SK-N-SH (cell line): ENCODE data around the gene UHMK1. TPM values are rescaled to one million over a fixed set of nuclear protein-coding genes. Genes with fewer than 3 reads are reported as not detected.

Experiments
- CTCF ChIA-PET: fragments of 300-600, 350-600 bp; formaldehyde crosslinking; extraction: SDS; loops from one replicate; lab custom pipeline; 2021; lab: Yijun Ruan, JAX
- POLR2A ChIA-PET: fragments of 350-600 bp; sonication (Branson Sonifier 250); formaldehyde crosslinking; extraction: SDS; loops from one replicate; lab custom pipeline; 2020; ENCODE audit warnings: antibody characterized with exemption, inconsistent platforms; lab: Yijun Ruan, JAX
- DNase-seq: peaks from one replicate; pipeline ENCODE4 v3.0.0; 2012
- H2AFZ ChIP-seq: fragments of 200-600 bp; sonication (generic); 2 replicates; pipeline ENCODE4 v1.8.1; 2016; ENCODE audit warnings: antibody characterized with exemption, mild to moderate bottlenecking, low read depth
- H3F3A ChIP-seq: fragments of 200-600 bp; sonication (generic); replicated peaks from 2 replicates; pipeline ENCODE3; 2016; ENCODE audit warnings: antibody characterized with exemption, mild to moderate bottlenecking; ENCODE audit not compliant: insufficient read depth
- H3K27ac ChIP-seq, 2 experiments: fragments of 200-500 bp in 1 of 2; fragments of 200-600 bp in 1 of 2; sonication (Bioruptor generic) in 1 of 2; sonication (generic), shearing (Covaris generic) in 1 of 2; 2 replicates each; pipeline versions ENCODE4 v1.5.1 to v1.6.1; 2014 to 2016; ENCODE audit warnings: low read depth in 2 of 2, inconsistent platforms in 1 of 2, low read length in 1 of 2, mild to moderate bottlenecking in 1 of 2, mixed read lengths in 1 of 2
- H3K27me3 ChIP-seq: fragments of 200-600 bp; sonication (generic), shearing (Covaris generic); 2 replicates; pipeline ENCODE4 v1.6.1; 2016; ENCODE audit warnings: mixed run types; ENCODE audit not compliant: insufficient read depth
- H3K36me3 ChIP-seq, 2 experiments: fragments of 200-500 bp in 1 of 2; fragments of 200-600 bp in 1 of 2; sonication (Bioruptor generic) in 1 of 2; sonication (generic) in 1 of 2; replicated peaks in 1 of 2; 2 replicates each; pipeline versions ENCODE3 to v1.5.1; 2014 to 2016; ENCODE audit warnings: low read length in 1 of 2, mild to moderate bottlenecking in 1 of 2; ENCODE audit not compliant: insufficient read depth in 2 of 2, control insufficient read depth in 1 of 2
- H3K4me1 ChIP-seq, 2 experiments: fragments of 200-500 bp in 1 of 2; fragments of 200-600 bp in 1 of 2; sonication (Bioruptor generic) in 1 of 2; sonication (generic), shearing (Covaris generic) in 1 of 2; 2 replicates each; pipeline versions ENCODE4 v1.5.1 to v1.6.1; 2014 to 2016; ENCODE audit warnings: low read depth in 1 of 2, low read length in 1 of 2, mixed run types in 1 of 2; ENCODE audit not compliant: insufficient read depth in 2 of 2, control insufficient read depth in 1 of 2
- H3K4me2 ChIP-seq: fragments of 200-600 bp; sonication (generic), shearing (Covaris generic); 2 replicates; pipeline ENCODE4 v1.6.1; 2017; ENCODE audit warnings: mixed run types
- H3K4me3 ChIP-seq, 2 experiments: fragments of 200-500 bp in 1 of 2; fragments of 200-600 bp in 1 of 2; sonication (Bioruptor generic) in 1 of 2; sonication (generic), shearing (Covaris generic) in 1 of 2; 2 replicates each; pipeline versions ENCODE4 v1.5.1 to v1.8.1; 2014 to 2016; ENCODE audit warnings: low read depth in 2 of 2, inconsistent platforms in 1 of 2, low read length in 1 of 2, mild to moderate bottlenecking in 1 of 2, mixed read lengths in 1 of 2, moderate library complexity in 1 of 2
- H3K79me2 ChIP-seq: fragments of 200-600 bp; sonication (generic); 2 replicates; pipeline ENCODE4 v1.8.1; 2017; ENCODE audit warnings: mild to moderate bottlenecking; ENCODE audit not compliant: insufficient read depth
- H3K9ac ChIP-seq: fragments of 200-600 bp; sonication (generic); 2 replicates; pipeline ENCODE4 v1.6.1; 2017; ENCODE audit warnings: mixed run types
- H3K9me2 ChIP-seq: fragments of 200-600 bp; sonication (generic); 2 replicates; pipeline ENCODE4 v1.6.1; 2017; ENCODE audit warnings: mixed run types
- H3K9me3 ChIP-seq: fragments of 200-600 bp; sonication (generic); 2 replicates; pipeline ENCODE4 v1.6.1; 2017; ENCODE audit warnings: mixed run types, mild to moderate bottlenecking, moderate library complexity
- H4K20me1 ChIP-seq: fragments of 200-600 bp; sonication (generic); 2 replicates; pipeline ENCODE4 v1.6.1; 2017; ENCODE audit warnings: mild to moderate bottlenecking, mixed run types; ENCODE audit not compliant: insufficient read depth
- CHD2 ChIP-seq: fragments of 150-350 bp; IDR thresholded peaks from 2 replicates; pipeline ENCODE4 v1.6.1; 2018; ENCODE audit warnings: low read length; ENCODE audit not compliant: partially characterized antibody
- EP300 ChIP-seq, 2 experiments: IDR thresholded peaks; 2 replicates each; pipeline versions ENCODE4 v1.4.0 to v1.6.1; 2012; ENCODE audit warnings: borderline replicate concordance in 1 of 2, low read depth in 1 of 2, low read length in 1 of 2
- FOSL2 ChIP-seq: IDR thresholded peaks from 2 replicates; pipeline ENCODE4 v1.4.0; 2012; ENCODE audit warnings: low read depth, mild to moderate bottlenecking, moderate library complexity, borderline replicate concordance
- FOXJ3 ChIP-seq: sonication (generic); formaldehyde crosslinking; IDR thresholded peaks from 2 replicates; pipeline ENCODE4 v1.5.1; 2020; ENCODE audit warnings: mild to moderate bottlenecking, missing genetic modification reagents
- FOXM1 ChIP-seq: IDR thresholded peaks from 2 replicates; pipeline ENCODE4 v1.4.0; 2012; ENCODE audit warnings: low read depth, mild to moderate bottlenecking
- GABPA ChIP-seq: IDR thresholded peaks from 2 replicates; pipeline ENCODE4 v1.4.0; 2012; ENCODE audit warnings: low read depth, mild to moderate bottlenecking
- GATA2 ChIP-seq: sonication (generic); formaldehyde crosslinking; IDR thresholded peaks from 2 replicates; pipeline ENCODE4 v1.5.0; 2020; ENCODE audit warnings: mild to moderate bottlenecking, missing genetic modification reagents
- NRF1 ChIP-seq: IDR thresholded peaks from 2 replicates; pipeline ENCODE4 v1.6.1; 2012; ENCODE audit warnings: low read depth, mild to moderate bottlenecking, low read length
- RXRA ChIP-seq: IDR thresholded peaks from 2 replicates; pipeline ENCODE4 v1.4.0; 2012; ENCODE audit warnings: low read depth, mild to moderate bottlenecking, borderline replicate concordance
- SIN3A ChIP-seq: IDR thresholded peaks from 2 replicates; pipeline ENCODE4 v1.6.1; 2012; ENCODE audit warnings: low read depth, mild to moderate bottlenecking, low read length, moderate library complexity, borderline replicate concordance
- SMC3 ChIP-seq: IDR thresholded peaks from 2 replicates; pipeline ENCODE4 v1.6.1; 2012; ENCODE audit warnings: low read depth, low read length, improper control_type of control experiment
- TAF1 ChIP-seq: IDR thresholded peaks from 2 replicates; pipeline ENCODE4 v1.6.1; 2012; ENCODE audit warnings: low read depth, mild to moderate bottlenecking, low read length, moderate library complexity, borderline replicate concordance
- TCF12 ChIP-seq: IDR thresholded peaks from 2 replicates; pipeline ENCODE4 v1.4.0; 2012
- TEAD4 ChIP-seq: IDR thresholded peaks from 2 replicates; pipeline ENCODE4 v1.4.0; 2012; ENCODE audit warnings: mild to moderate bottlenecking, borderline replicate concordance; ENCODE audit not compliant: insufficient read depth
- WGBS: methylation state at CpG from one replicate; pipeline ENCODE4 v1.1.6; 2017; ENCODE audit warnings: low lambda C conversion rate; 5-methylcytosine and 5-hydroxymethylcytosine counted together
- polyA plus RNA-seq, 3 experiments: library from polyadenylated mRNA; depleted of rRNA; stranded (reverse); fragments of >200 nt; gene quantifications; 2 replicates each; pipeline ENCODE4 v1.2.3, GENCODE V29; 2012
- TF ChIP-seq, protein P1 (sequence below): IDR thresholded peaks from 2 replicates; pipeline ENCODE4 v1.4.0; 2012; ENCODE audit warnings: low read depth, borderline replicate concordance
- TF ChIP-seq, protein P2 (sequence below): fragments of 200-600 bp; sonication (generic); IDR thresholded peaks from 2 replicates; pipeline ENCODE4 v1.6.1; 2017; ENCODE audit warnings: antibody characterized with exemption, mild to moderate bottlenecking, moderate library complexity
- TF ChIP-seq, protein P3 (sequence below): IDR thresholded peaks from 2 replicates; pipeline ENCODE4 v1.4.0; 2012; ENCODE audit warnings: low read depth
- TF ChIP-seq, protein P4 (sequence below): IDR thresholded peaks from 2 replicates; pipeline ENCODE4 v1.4.0; 2012; ENCODE audit warnings: low read depth, borderline replicate concordance
- TF ChIP-seq, protein P5 (sequence below): IDR thresholded peaks from 2 replicates; pipeline ENCODE4; 2012
- TF ChIP-seq, protein P6 (sequence below): fragments of 150-350 bp; IDR thresholded peaks from 2 replicates; pipeline ENCODE4 v1.6.1; 2017; ENCODE audit warnings: antibody characterized with exemption, low read length, low read depth, borderline replicate concordance

Gene UHMK1
- polyA plus RNA-seq, 1 of the 3 experiments (the other 2 are of a cell fraction): 7.4 TPM

DNA sequence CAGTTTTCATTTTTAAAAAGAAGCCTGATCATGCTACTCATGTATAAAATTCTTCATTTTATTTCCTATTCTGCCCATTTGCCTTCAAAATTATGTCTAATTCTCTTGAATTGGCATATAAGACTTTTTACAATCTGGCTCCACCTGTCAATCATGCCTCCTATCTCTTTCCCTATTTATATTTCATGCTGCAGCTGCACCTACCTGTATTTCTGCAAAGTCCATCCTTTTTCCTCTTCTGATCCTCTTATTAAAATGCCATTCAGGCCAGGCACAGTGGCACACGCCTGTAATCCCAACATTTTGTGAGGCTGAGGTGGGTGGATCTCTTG lies 33.3 kb downstream of the UHMK1 start:
- Histone ChIP-seq H3K9me3 (no peaks in the 10 kb centered on the region), H3F3A (peaks cover 9% of the 10 kb centered on the region), H3K27ac (no peak overlapping the region), H3K9ac (no peak overlapping the region), H3K4me2 (no peak overlapping the region), H3K4me3 (no peak overlapping the region), H3K9me2 (no peaks in the 10 kb centered on the region), H3K79me2 (peaks cover 9% of the 10 kb centered on the region; the same call in 1 of the 2 replicates), H3K36me3 (peaks cover 12 to 36% of the 10 kb centered on the region in 2 experiments), H2AFZ (no peak overlapping the region), H4K20me1 (no peaks in the 10 kb centered on the region), H3K4me1 (no peaks in the 10 kb centered on the region), H3K27me3 (no peaks in the 10 kb centered on the region)
- TF ChIP-seq, protein P1, sequence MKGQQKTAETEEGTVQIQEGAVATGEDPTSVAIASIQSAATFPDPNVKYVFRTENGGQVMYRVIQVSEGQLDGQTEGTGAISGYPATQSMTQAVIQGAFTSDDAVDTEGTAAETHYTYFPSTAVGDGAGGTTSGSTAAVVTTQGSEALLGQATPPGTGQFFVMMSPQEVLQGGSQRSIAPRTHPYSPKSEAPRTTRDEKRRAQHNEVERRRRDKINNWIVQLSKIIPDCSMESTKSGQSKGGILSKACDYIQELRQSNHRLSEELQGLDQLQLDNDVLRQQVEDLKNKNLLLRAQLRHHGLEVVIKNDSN: no peak
- no peak for TF ChIP-seq TAF1
- TF ChIP-seq, protein P2, sequence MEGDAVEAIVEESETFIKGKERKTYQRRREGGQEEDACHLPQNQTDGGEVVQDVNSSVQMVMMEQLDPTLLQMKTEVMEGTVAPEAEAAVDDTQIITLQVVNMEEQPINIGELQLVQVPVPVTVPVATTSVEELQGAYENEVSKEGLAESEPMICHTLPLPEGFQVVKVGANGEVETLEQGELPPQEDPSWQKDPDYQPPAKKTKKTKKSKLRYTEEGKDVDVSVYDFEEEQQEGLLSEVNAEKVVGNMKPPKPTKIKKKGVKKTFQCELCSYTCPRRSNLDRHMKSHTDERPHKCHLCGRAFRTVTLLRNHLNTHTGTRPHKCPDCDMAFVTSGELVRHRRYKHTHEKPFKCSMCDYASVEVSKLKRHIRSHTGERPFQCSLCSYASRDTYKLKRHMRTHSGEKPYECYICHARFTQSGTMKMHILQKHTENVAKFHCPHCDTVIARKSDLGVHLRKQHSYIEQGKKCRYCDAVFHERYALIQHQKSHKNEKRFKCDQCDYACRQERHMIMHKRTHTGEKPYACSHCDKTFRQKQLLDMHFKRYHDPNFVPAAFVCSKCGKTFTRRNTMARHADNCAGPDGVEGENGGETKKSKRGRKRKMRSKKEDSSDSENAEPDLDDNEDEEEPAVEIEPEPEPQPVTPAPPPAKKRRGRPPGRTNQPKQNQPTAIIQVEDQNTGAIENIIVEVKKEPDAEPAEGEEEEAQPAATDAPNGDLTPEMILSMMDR: no peak
- TF ChIP-seq FOSL2: no peak
- TF ChIP-seq, protein P3, sequence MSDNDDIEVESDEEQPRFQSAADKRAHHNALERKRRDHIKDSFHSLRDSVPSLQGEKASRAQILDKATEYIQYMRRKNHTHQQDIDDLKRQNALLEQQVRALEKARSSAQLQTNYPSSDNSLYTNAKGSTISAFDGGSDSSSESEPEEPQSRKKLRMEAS: no peak
- TF ChIP-seq, protein P4, sequence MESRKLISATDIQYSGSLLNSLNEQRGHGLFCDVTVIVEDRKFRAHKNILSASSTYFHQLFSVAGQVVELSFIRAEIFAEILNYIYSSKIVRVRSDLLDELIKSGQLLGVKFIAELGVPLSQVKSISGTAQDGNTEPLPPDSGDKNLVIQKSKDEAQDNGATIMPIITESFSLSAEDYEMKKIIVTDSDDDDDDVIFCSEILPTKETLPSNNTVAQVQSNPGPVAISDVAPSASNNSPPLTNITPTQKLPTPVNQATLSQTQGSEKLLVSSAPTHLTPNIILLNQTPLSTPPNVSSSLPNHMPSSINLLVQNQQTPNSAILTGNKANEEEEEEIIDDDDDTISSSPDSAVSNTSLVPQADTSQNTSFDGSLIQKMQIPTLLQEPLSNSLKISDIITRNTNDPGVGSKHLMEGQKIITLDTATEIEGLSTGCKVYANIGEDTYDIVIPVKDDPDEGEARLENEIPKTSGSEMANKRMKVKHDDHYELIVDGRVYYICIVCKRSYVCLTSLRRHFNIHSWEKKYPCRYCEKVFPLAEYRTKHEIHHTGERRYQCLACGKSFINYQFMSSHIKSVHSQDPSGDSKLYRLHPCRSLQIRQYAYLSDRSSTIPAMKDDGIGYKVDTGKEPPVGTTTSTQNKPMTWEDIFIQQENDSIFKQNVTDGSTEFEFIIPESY: no peak
- no peak for TF ChIP-seq FOXM1
- no peak for TF ChIP-seq CHD2
- TF ChIP-seq RXRA: no peak
- no peak for TF ChIP-seq SMC3
- TF ChIP-seq TEAD4: no peak
- ChIA-PET CTCF (no interaction called here), POLR2A (no interaction called here)
- WGBS: 100% methylated on average over 1 of the region's 1 CpG
- no peak for DNase-seq

DNA sequence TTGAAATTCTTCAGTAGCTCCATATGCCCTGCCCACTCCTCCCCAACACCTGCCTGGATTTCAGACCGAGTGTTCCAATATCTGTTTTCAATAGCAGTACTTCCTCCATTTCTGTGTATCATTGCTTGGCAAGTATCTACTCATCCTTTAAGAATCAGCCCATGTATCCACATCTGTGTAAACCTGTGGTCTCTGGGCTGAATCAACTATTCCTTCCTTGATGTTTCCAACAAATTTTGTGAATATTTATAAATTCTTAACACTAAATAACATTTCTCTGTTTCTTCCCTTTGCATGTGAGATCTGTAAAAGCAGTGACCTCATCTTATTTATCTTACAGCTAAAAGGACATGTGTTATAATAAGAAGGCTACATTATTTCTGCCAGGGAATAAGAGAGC lies 37.9 kb downstream of the UHMK1 start:
- DNase-seq: no peak
- H3K27ac ChIP-seq: no peak overlapping the region
- no peaks in the 10 kb centered on the region for H3K9me3 ChIP-seq
- H3K79me2 ChIP-seq: no peaks in the 10 kb centered on the region
- H3K36me3 ChIP-seq: no peaks in the 10 kb centered on the region
- no peaks in the 10 kb centered on the region for H4K20me1 ChIP-seq
- POLR2A ChIA-PET: interaction anchor here (0.7 kb wide), 1 partner anchor 125 kb away, joined by 3 read pairs; no protein-coding TSS in a partner anchor
- no peak overlapping the region for H3K4me2 ChIP-seq
- H3K4me3 ChIP-seq: no peak overlapping the region
- peaks cover 0 to 7% of the 10 kb centered on the region in 2 experiments; a peak in 2 of 4 replicates for H3K4me1 ChIP-seq
- 63% methylated on average over 1 of the region's 1 CpG for WGBS
- CTCF ChIA-PET: interaction anchor here (2.4 kb wide), 1 partner anchor 8 kb away, joined by 7 read pairs; no protein-coding TSS in a partner anchor
- peaks cover 45% of the 10 kb centered on the region for H3F3A ChIP-seq
- no peaks in the 10 kb centered on the region for H3K27me3 ChIP-seq
- no peaks in the 10 kb centered on the region for H3K9me2 ChIP-seq
- no peak overlapping the region for H2AFZ ChIP-seq
- no peak overlapping the region for H3K9ac ChIP-seq
- TF ChIP-seq FOSL2 (no peak), SIN3A (no peak), RXRA (no peak), GATA2 (no peak), EP300 (IDR thresholded peaks at IDR 0.05; ENCODE audit: borderline replicate concordance in 1 of 2, low read depth in 1 of 2, low read length in 1 of 2) (no peak), FOXJ3 (CRISPR knock-in tag) (no peak), FOXM1 (no peak), NRF1 (no peak), GABPA (no peak), TCF12 (no peak)
- TF ChIP-seq, protein P1: no peak
- TF ChIP-seq, protein P5, sequence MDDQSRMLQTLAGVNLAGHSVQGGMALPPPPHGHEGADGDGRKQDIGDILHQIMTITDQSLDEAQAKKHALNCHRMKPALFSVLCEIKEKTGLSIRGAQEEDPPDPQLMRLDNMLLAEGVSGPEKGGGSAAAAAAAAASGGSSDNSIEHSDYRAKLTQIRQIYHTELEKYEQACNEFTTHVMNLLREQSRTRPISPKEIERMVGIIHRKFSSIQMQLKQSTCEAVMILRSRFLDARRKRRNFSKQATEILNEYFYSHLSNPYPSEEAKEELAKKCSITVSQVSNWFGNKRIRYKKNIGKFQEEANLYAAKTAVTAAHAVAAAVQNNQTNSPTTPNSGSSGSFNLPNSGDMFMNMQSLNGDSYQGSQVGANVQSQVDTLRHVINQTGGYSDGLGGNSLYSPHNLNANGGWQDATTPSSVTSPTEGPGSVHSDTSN: no peak
- TF ChIP-seq, protein P6, sequence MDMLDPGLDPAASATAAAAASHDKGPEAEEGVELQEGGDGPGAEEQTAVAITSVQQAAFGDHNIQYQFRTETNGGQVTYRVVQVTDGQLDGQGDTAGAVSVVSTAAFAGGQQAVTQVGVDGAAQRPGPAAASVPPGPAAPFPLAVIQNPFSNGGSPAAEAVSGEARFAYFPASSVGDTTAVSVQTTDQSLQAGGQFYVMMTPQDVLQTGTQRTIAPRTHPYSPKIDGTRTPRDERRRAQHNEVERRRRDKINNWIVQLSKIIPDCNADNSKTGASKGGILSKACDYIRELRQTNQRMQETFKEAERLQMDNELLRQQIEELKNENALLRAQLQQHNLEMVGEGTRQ: no peak
